Measurements from ENCODE around the gene CDX2. TPM values are rescaled to one million over a fixed set of nuclear protein-coding genes. Genes with fewer than 3 reads are reported as not detected.

CDX2 gene
- total RNA-seq, 1 donor from 2014 or later = not detected

GRCh38 chr13:27988520-27988919 lies 19.4 kb upstream of the CDX2 start, which contains the start of gene URAD:
Gene URAD (minus strand): TSS chr13:27988693. CDS start chr13:27988637, 56 bp downstream.
- DNase-seq (ENCODE audit: low read depth) = no peak
- TF ChIP-seq, protein P1, sequence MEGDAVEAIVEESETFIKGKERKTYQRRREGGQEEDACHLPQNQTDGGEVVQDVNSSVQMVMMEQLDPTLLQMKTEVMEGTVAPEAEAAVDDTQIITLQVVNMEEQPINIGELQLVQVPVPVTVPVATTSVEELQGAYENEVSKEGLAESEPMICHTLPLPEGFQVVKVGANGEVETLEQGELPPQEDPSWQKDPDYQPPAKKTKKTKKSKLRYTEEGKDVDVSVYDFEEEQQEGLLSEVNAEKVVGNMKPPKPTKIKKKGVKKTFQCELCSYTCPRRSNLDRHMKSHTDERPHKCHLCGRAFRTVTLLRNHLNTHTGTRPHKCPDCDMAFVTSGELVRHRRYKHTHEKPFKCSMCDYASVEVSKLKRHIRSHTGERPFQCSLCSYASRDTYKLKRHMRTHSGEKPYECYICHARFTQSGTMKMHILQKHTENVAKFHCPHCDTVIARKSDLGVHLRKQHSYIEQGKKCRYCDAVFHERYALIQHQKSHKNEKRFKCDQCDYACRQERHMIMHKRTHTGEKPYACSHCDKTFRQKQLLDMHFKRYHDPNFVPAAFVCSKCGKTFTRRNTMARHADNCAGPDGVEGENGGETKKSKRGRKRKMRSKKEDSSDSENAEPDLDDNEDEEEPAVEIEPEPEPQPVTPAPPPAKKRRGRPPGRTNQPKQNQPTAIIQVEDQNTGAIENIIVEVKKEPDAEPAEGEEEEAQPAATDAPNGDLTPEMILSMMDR (conservative IDR thresholded peaks at IDR 0.05; ENCODE audit: low read depth, low read length) = no peak
- no peak within 1 kb of the TSS for H3K4me3 ChIP-seq (ENCODE audit: low read depth, low read length)

DNA sequence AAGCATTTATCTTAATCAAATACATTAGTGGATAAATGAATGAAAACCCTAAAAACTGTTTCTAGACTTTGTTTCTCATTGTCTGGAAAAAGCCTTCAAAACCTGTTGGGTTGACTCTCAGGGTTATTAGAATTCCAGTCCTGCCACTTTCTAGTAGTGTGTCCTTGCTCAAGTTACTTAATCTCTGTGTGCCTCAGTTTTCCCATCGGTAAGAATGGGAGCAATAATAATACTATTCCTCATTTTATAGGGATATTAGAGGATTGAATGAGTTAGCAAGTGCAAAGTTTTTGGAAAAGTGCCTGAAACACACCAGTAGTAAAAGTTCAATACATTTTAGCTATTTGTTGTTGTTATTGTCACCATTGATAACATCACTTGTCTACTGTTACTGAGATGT lies 16.5 kb upstream of the CDX2 start:
- TF ChIP-seq, protein P1 (conservative IDR thresholded peaks at IDR 0.05; ENCODE audit: low read depth, low read length) = no peak
- DNase-seq (ENCODE audit: low read depth) = no peak
- no peak overlapping the region for H3K4me3 ChIP-seq (ENCODE audit: low read depth, low read length)

DNA sequence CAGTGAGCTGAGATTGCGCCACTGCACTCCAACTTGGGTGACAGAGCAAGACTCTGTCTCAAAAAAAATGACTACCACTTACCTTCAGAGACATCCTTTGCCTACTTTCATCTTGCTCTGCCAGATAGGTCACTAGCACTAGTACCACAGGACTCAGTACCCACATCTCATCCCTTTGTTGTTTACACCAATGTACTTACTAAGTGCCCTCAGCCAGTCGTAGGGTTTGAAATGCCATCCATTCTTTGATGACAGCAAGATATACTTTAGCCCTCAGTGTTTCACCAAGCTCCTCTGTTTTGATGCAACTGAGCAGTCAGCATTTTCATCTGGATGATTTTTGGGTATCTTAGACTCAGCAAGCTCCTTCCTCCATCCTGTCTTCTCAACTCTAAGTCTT lies 13.2 kb upstream of the CDX2 start:
- TF ChIP-seq, protein P1 (conservative IDR thresholded peaks at IDR 0.05; ENCODE audit: low read depth, low read length) = no peak
- DNase-seq (ENCODE audit: low read depth) = no peak

DNA sequence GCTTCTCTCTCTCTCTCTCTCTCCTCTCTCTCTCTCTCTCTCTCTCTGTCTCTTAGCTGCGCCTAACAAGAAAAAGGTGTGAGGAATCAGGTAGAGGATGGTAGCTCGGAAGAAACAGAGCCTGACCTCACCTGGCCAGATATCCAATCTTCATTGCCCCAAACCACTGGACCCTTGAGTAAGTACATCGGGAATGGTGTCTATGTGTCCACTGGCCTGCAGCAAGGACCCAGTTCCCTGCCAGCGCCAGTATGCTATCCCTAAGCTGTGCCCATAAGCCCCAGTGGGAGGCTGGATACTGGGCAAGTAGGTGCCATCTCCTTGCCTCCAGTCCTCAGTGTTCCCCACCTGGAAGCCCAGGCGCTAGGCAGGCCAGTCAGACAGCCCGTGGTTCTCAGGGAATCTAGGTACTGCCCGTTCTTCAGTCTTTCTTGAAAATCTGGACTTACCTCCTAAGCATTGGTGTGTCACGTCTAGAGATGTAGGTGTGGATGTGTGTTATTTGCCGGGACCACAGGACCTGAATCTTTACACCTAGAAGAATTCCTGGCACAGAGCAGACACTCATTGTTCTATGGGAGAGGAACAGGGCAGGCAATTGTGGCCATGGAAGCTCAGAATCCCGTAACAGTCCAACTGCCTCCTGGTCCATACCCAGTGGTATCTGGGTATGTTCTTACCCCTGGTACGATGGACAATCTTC lies 12.0 kb upstream of the CDX2 start:
- no peak for DNase-seq (ENCODE audit: low read depth)
- no peak overlapping the region for H3K4me3 ChIP-seq (ENCODE audit: low read depth, low read length)
- TF ChIP-seq, protein P1 (conservative IDR thresholded peaks at IDR 0.05; ENCODE audit: low read depth, low read length) = no peak

More for the DNA sequence above, 13.2 kb upstream of the CDX2 start:
- H3K4me3 ChIP-seq (ENCODE audit: low read depth, low read length) = no peak overlapping the region

GRCh38 chr13:27980280-27980998 lies 11.3 kb upstream of the CDX2 start:
- TF ChIP-seq, protein P1 (conservative IDR thresholded peaks at IDR 0.05; ENCODE audit: low read depth, low read length) = no peak
- H3K4me3 ChIP-seq (ENCODE audit: low read depth, low read length) = no peak overlapping the region
- no peak for DNase-seq (ENCODE audit: low read depth)

- TF ChIP-seq, protein P1 (conservative IDR thresholded peaks at IDR 0.05; ENCODE audit: low read depth, low read length) = no peak
- H3K4me3 ChIP-seq (ENCODE audit: low read depth, low read length) = no peak overlapping the region
- DNase-seq (ENCODE audit: low read depth) = no peak
These were observed 10.7 kb upstream of the CDX2 start for GRCh38 chr13:27979765-27980279.

Data from epithelial cell of proximal tubule (primary cell).